Tibial nerve (tissue), 4 donors: ENCODE measurements around the gene AGL. TPM values are rescaled to one million over a fixed set of nuclear protein-coding genes. Genes with fewer than 3 reads are reported as not detected.

Source experiments
- DNase-seq, 2 donors: peaks; one replicate each; pipeline ENCODE4 v3.0.0-alpha.2; 2019; ENCODE audit warnings: low spot score in 2 of 2
- H3K27ac ChIP-seq, 4 donors: fragments of 200-600 bp; sonication (generic) in 3 of 4; one replicate each; pipeline ENCODE4 v1.5.1; 2017 to 2019; ENCODE audit warnings: mild to moderate bottlenecking in 1 of 4
- H3K27me3 ChIP-seq, 2 donors: fragments of 200-600 bp; sonication (generic) in 1 of 2; one replicate each; pipeline versions ENCODE4 v1.5.1 to v1.6.0; 2017 to 2019
- H3K36me3 ChIP-seq, 3 donors: fragments of 200-600 bp; sonication (generic); one replicate each; pipeline ENCODE4 v1.5.1; 2018 to 2019
- H3K4me1 ChIP-seq, 4 donors: fragments of 200-600 bp; sonication (generic) in 3 of 4; one replicate each; pipeline ENCODE4 v1.5.1; 2017 to 2019
- H3K4me3 ChIP-seq, 4 donors: fragments of 200-600 bp; sonication (generic) in 3 of 4; one replicate each; pipeline ENCODE4 v1.5.1; 2017 to 2019; ENCODE audit warnings: mild to moderate bottlenecking in 1 of 4, moderate library complexity in 1 of 4
- H3K9me3 ChIP-seq, 4 donors: fragments of 200-600 bp; sonication (generic) in 3 of 4; one replicate each; pipeline ENCODE4 v1.5.1; 2017 to 2019
- CTCF ChIP-seq, 5 experiments: fragments of 200-600 bp in 3 of 5; fragments of 450-650 bp in 2 of 5; sonication (generic) in 3 of 5; IDR thresholded peaks; one replicate each; pipeline ENCODE4 v1.5.1; 2016 to 2019; ENCODE audit warnings: antibody characterized with exemption in 5 of 5, mild to moderate bottlenecking in 3 of 5, moderate library complexity in 2 of 5
- EP300 ChIP-seq, 2 donors: sonication (generic); formaldehyde crosslinking; IDR thresholded peaks; one replicate each; pipeline ENCODE4 v1.6.1; 2017; ENCODE audit warnings: antibody characterized with exemption in 2 of 2, mild to moderate bottlenecking in 1 of 2
- POLR2A ChIP-seq, 2 donors: fragments of 450-650 bp; IDR thresholded peaks; one replicate each; pipeline ENCODE4 v1.6.1; 2017; ENCODE audit warnings: antibody characterized with exemption in 2 of 2, mild to moderate bottlenecking in 2 of 2, moderate library complexity in 2 of 2
- WGBS, 2 donors: methylation state at CpG; one replicate each; pipeline ENCODE4 v1.1.5; 2018; 5-methylcytosine and 5-hydroxymethylcytosine counted together
- total RNA-seq, 4 donors: library from RNA; depleted of rRNA; stranded (reverse); fragments of >200 nt; gene quantifications; one replicate each; pipeline ENCODE4 v1.1.0, GENCODE V29; 2016

AGL gene
- total RNA-seq, 4 donors from 2014 or later = 12.4 to 18.6 (median 13.9) TPM

GRCh38 chr1:99811747-99812146, 38.4 kb upstream of the AGL start:
- Histone ChIP-seq H3K36me3 (no peaks in the 10 kb centered on the region), H3K27ac (no peak overlapping the region), H3K4me3 (no peak overlapping the region), H3K9me3 (no peaks in the 10 kb centered on the region), H3K4me1 (peaks cover 0 to 8% (median 0%) of the 10 kb centered on the region in 4 donors), H3K27me3 (no peaks in the 10 kb centered on the region)
- TF ChIP-seq CTCF (IDR thresholded peaks at IDR 0.05) = no peak
- no peak for TF ChIP-seq EP300 (IDR thresholded peaks at IDR 0.05)
- no peak for TF ChIP-seq POLR2A (IDR thresholded peaks at IDR 0.05)
- DNase-seq = no peak
- WGBS, 2 donors = 89 to 94% methylated on average over 1 of the region's 1 CpG

- no peak overlapping the region for H3K4me3 ChIP-seq
- no peaks in the 10 kb centered on the region for H3K4me1 ChIP-seq
- WGBS, 2 donors = 74 to 79% methylated on average over 3 of the region's 3 CpGs
- no peak for TF ChIP-seq POLR2A (IDR thresholded peaks at IDR 0.05)
- TF ChIP-seq EP300 (IDR thresholded peaks at IDR 0.05) = no peak
- no peak for TF ChIP-seq CTCF (IDR thresholded peaks at IDR 0.05)
- H3K9me3 ChIP-seq = no peaks in the 10 kb centered on the region
- DNase-seq = no peak
- no peak overlapping the region for H3K27ac ChIP-seq
- no peaks in the 10 kb centered on the region for H3K36me3 ChIP-seq
- no peaks in the 10 kb centered on the region for H3K27me3 ChIP-seq
These were observed 35.7 kb upstream of the AGL start for GRCh38 chr1:99814373-99814900.

GRCh38 chr1:99816656-99817055, 33.5 kb upstream of the AGL start:
- no peaks in the 10 kb centered on the region for H3K4me1 ChIP-seq
- no peak overlapping the region for H3K4me3 ChIP-seq
- H3K9me3 ChIP-seq = no peaks in the 10 kb centered on the region
- no peak overlapping the region for H3K27ac ChIP-seq
- 66 to 81% methylated on average over 8 of the region's 8 CpGs for WGBS, 2 donors
- no peaks in the 10 kb centered on the region for H3K27me3 ChIP-seq
- DNase-seq = no peak
- TF ChIP-seq POLR2A (IDR thresholded peaks at IDR 0.05) = no peak
- no peak for TF ChIP-seq EP300 (IDR thresholded peaks at IDR 0.05)
- no peak for TF ChIP-seq CTCF (IDR thresholded peaks at IDR 0.05)
- H3K36me3 ChIP-seq = no peaks in the 10 kb centered on the region

- Histone ChIP-seq H3K9me3 (no peaks in the 10 kb centered on the region), H3K27ac (no peak overlapping the region), H3K4me1 (no peaks in the 10 kb centered on the region), H3K27me3 (no peaks in the 10 kb centered on the region), H3K4me3 (no peak overlapping the region), H3K36me3 (no peaks in the 10 kb centered on the region)
- TF ChIP-seq POLR2A (IDR thresholded peaks at IDR 0.05) = no peak
- TF ChIP-seq EP300 (IDR thresholded peaks at IDR 0.05) = no peak
- TF ChIP-seq CTCF (IDR thresholded peaks at IDR 0.05) = no peak
- 86 to 92% methylated on average over 3 of the region's 3 CpGs for WGBS, 2 donors
- no peak for DNase-seq
These were observed 32.0 kb upstream of the AGL start for GRCh38 chr1:99818063-99818699.

GRCh38 chr1:99820546-99820945, 29.6 kb upstream of the AGL start:
- H3K36me3 ChIP-seq = no peaks in the 10 kb centered on the region
- DNase-seq = no peak
- no peaks in the 10 kb centered on the region for H3K4me1 ChIP-seq
- 50 to 54% methylated on average over 4 of the region's 4 CpGs for WGBS, 2 donors
- TF ChIP-seq POLR2A (IDR thresholded peaks at IDR 0.05) (no peak), CTCF (IDR thresholded peaks at IDR 0.05) (no peak), EP300 (IDR thresholded peaks at IDR 0.05) (no peak)
- H3K27ac ChIP-seq = no peak overlapping the region
- no peaks in the 10 kb centered on the region for H3K27me3 ChIP-seq
- H3K4me3 ChIP-seq = no peak overlapping the region
- peaks cover 0 to 4% (median 0%) of the 10 kb centered on the region in 4 donors for H3K9me3 ChIP-seq
